H9 (cell line): ENCODE data around the gene ELF1. TPM values are rescaled to one million over a fixed set of nuclear protein-coding genes. Genes with fewer than 3 reads are reported as not detected.

Experiments used
- DNase-seq: peaks from one replicate; pipeline ENCODE4 v3.0.0-alpha.2; 2017
- H2AFZ ChIP-seq: one replicate; pipeline ENCODE4 v1.6.1; 2013; ENCODE audit warnings: mild to moderate bottlenecking, low read length, control low read depth, moderate library complexity
- H2AK5ac ChIP-seq: 2 replicates; pipeline ENCODE4 v1.6.1; 2013; ENCODE audit warnings: low read length, control low read depth, mixed read lengths; ENCODE audit not compliant: insufficient read length
- H2BK120ac ChIP-seq: one replicate; pipeline ENCODE4 v1.6.1; 2013; ENCODE audit warnings: low read depth, mild to moderate bottlenecking, low read length, control low read depth, inconsistent platforms; ENCODE audit not compliant: poor library complexity, severe bottlenecking
- H2BK12ac ChIP-seq: 2 replicates; pipeline ENCODE4 v1.6.1; 2013; ENCODE audit warnings: low read length, control low read depth, mixed read lengths, low read depth; ENCODE audit not compliant: insufficient read length
- H2BK15ac ChIP-seq: 2 replicates; pipeline ENCODE4 v1.6.1; 2013; ENCODE audit warnings: low read depth, low read length, control low read depth
- H2BK20ac ChIP-seq: one replicate; pipeline ENCODE4 v1.6.1; 2013; ENCODE audit warnings: low read depth, mild to moderate bottlenecking, low read length, control low read depth, inconsistent platforms; ENCODE audit not compliant: poor library complexity, severe bottlenecking
- H2BK5ac ChIP-seq: 2 replicates; pipeline ENCODE4 v1.6.1; 2013; ENCODE audit warnings: low read length, control low read depth, mixed read lengths; ENCODE audit not compliant: insufficient read length
- H3K14ac ChIP-seq: 2 replicates; pipeline ENCODE4 v1.6.1; 2013; ENCODE audit warnings: low read length, control low read depth; ENCODE audit not compliant: insufficient read depth
- H3K18ac ChIP-seq: 2 replicates; pipeline ENCODE4 v1.6.1; 2013; ENCODE audit warnings: low read depth, mild to moderate bottlenecking, mixed read lengths, low read length, control low read depth; ENCODE audit not compliant: insufficient read length
- H3K23ac ChIP-seq: 2 replicates; pipeline ENCODE4 v1.6.1; 2013; ENCODE audit warnings: low read length, control low read depth, mixed read lengths, low read depth; ENCODE audit not compliant: insufficient read length
- H3K23me2 ChIP-seq: 2 replicates; pipeline ENCODE4 v1.6.1; 2013; ENCODE audit warnings: low read depth, mild to moderate bottlenecking, mixed read lengths, low read length, control low read depth; ENCODE audit not compliant: insufficient read length, poor library complexity, severe bottlenecking
- H3K27ac ChIP-seq: 2 replicates; pipeline ENCODE4 v1.5.1; 2013; ENCODE audit warnings: low read length, control low read depth, mixed read lengths, low read depth; ENCODE audit not compliant: insufficient read length
- H3K27me3 ChIP-seq: 2 replicates; pipeline ENCODE4 v1.6.1; 2013; ENCODE audit warnings: low read length, control low read depth, inconsistent platforms; ENCODE audit not compliant: insufficient read depth
- H3K4ac ChIP-seq: 2 replicates; pipeline ENCODE4 v1.6.1; 2013; ENCODE audit warnings: low read depth, mild to moderate bottlenecking, control low read depth, inconsistent platforms, low read length, moderate library complexity
- H3K4me1 ChIP-seq: 2 replicates; pipeline ENCODE4 v1.6.1; 2013; ENCODE audit warnings: low read length, control low read depth, inconsistent platforms; ENCODE audit not compliant: insufficient read depth
- H3K4me2 ChIP-seq: 2 replicates; pipeline ENCODE4 v1.6.1; 2013; ENCODE audit warnings: low read length, control low read depth, mixed read lengths; ENCODE audit not compliant: insufficient read length, insufficient read depth
- H3K56ac ChIP-seq: 2 replicates; pipeline ENCODE4 v1.6.1; 2013; ENCODE audit warnings: low read depth, mild to moderate bottlenecking, mixed read lengths, low read length, control low read depth; ENCODE audit not compliant: insufficient read length
- H3K79me1 ChIP-seq: 2 replicates; pipeline ENCODE4 v1.6.1; 2013; ENCODE audit warnings: low read depth, mild to moderate bottlenecking, moderate library complexity, low read length, control low read depth, inconsistent platforms; ENCODE audit not compliant: insufficient read depth, poor library complexity, severe bottlenecking
- H3K79me2 ChIP-seq: 2 replicates; pipeline ENCODE4 v1.6.1; 2013; ENCODE audit warnings: low read length, control low read depth, inconsistent platforms; ENCODE audit not compliant: insufficient read depth
- H3K9ac ChIP-seq: 2 replicates; pipeline ENCODE4 v1.6.1; 2013; ENCODE audit warnings: low read length, control low read depth, mixed read lengths; ENCODE audit not compliant: insufficient read length; ENCODE audit errors: extremely low read depth
- H3K9me3 ChIP-seq: one replicate; pipeline ENCODE4 v1.6.1; 2013; ENCODE audit warnings: low read depth, low read length, inconsistent platforms; ENCODE audit not compliant: control insufficient read depth
- H3T11ph ChIP-seq: one replicate; pipeline ENCODE4 v1.6.1; 2013; ENCODE audit warnings: mild to moderate bottlenecking, low read length, control low read depth, inconsistent platforms
- H4K20me1 ChIP-seq: one replicate; pipeline ENCODE4 v1.6.1; 2013; ENCODE audit not compliant: control insufficient read depth, insufficient read length, insufficient read depth
- H4K5ac ChIP-seq: 2 replicates; pipeline ENCODE4 v1.6.1; 2013; ENCODE audit warnings: low read depth, mild to moderate bottlenecking, mixed read lengths, low read length, control low read depth; ENCODE audit not compliant: insufficient read length
- H4K8ac ChIP-seq: replicated peaks from 2 replicates; pipeline ENCODE4 v1.6.1; 2013; ENCODE audit warnings: low read length, control low read depth, mixed read lengths, low read depth; ENCODE audit not compliant: insufficient read length
- H4K91ac ChIP-seq: 2 replicates; pipeline ENCODE4 v1.6.1; 2013; ENCODE audit warnings: low read depth, mild to moderate bottlenecking, moderate library complexity, mixed read lengths, low read length, control low read depth; ENCODE audit not compliant: insufficient read length
- H3K27ac Mint-ChIP-seq, 3 experiments: 2 replicates in 2 of 3; 3 replicates in 1 of 3; pipeline ENCODE4 v1.8.0; 2020 to 2021; ENCODE audit warnings: mixed read lengths in 3 of 3, mild to moderate bottlenecking in 1 of 3, moderate library complexity in 1 of 3
- H3K27me3 Mint-ChIP-seq: 2 replicates; pipeline ENCODE4 v1.8.0; 2021; ENCODE audit warnings: low read depth, mild to moderate bottlenecking, moderate library complexity, mixed read lengths
- H3K36me3 Mint-ChIP-seq, 3 experiments: 2 replicates in 2 of 3; 3 replicates in 1 of 3; pipeline ENCODE4 v1.8.0; 2020 to 2021; ENCODE audit warnings: low read depth in 3 of 3, mixed read lengths in 3 of 3; ENCODE audit not compliant: insufficient read depth in 1 of 3
- H3K4me1 Mint-ChIP-seq, 2 experiments: 2 replicates each; pipeline ENCODE4 v1.8.0; 2020; ENCODE audit warnings: mixed read lengths in 2 of 2
- H3K4me3 Mint-ChIP-seq, 2 experiments: 2 replicates in 1 of 2; 3 replicates in 1 of 2; pipeline ENCODE4 v1.8.0; 2020 to 2021; ENCODE audit warnings: mild to moderate bottlenecking in 2 of 2, mixed read lengths in 2 of 2, moderate library complexity in 1 of 2
- H3K9me3 Mint-ChIP-seq, 2 experiments: 2 replicates in 1 of 2; 3 replicates in 1 of 2; pipeline ENCODE4 v1.8.0; 2020; ENCODE audit warnings: mild to moderate bottlenecking in 2 of 2, mixed read lengths in 2 of 2, moderate library complexity in 1 of 2
- WGBS: extraction: QIAGEN DNeasy Blood & Tissue Kit; methylation state at CpG from one replicate; pipeline ENCODE4 v1.1.7; 2013; ENCODE audit warnings: missing lambda C conversion rate, low lambda C conversion rate, mixed read lengths; ENCODE audit not compliant: insufficient read length; ENCODE audit errors: extremely low coverage; 5-methylcytosine and 5-hydroxymethylcytosine counted together
- total RNA-seq: library from RNA; stranded (reverse); gene quantifications from 2 replicates; pipeline ENCODE4 v1.2.1, GENCODE V29; 2021
- TF ChIP-seq, protein P1 (sequence below): fragments of 200-600 bp; sonication (generic); conservative IDR thresholded peaks from 3 replicates; pipeline ENCODE4 v1.8.0; 2021; ENCODE audit warnings: antibody characterized with exemption, mild to moderate bottlenecking

ELF1 gene
- total RNA-seq, 1 experiment from 2014 or later, result 15.5 TPM

DNA sequence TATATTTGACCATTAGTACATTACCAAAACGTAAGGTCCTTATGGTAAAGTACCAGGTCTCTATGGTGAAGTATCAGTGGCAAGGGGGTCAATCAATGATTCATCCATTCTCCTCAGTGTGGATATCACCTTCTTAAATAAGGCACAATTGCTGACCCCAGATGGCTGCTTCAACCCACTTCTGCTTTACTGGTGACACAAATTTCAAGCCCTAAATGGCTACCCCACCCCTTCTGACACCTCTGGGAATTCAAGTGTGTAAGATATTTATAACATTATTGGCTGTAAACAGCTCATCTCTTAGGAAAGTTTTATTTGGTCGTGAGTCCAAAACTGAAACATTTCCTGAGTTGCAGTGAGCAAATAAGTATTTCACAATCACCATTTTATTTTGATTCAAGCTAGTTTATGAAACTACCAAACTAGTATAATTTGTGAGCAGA is 34.3 kb upstream of the ELF1 start:
- peaks cover 12% of the 10 kb centered on the region in 2 experiments for H3K9me3 Mint-ChIP-seq
- H3K27ac Mint-ChIP-seq, result no peak overlapping the region
- H3K27me3 Mint-ChIP-seq, result no peaks in the 10 kb centered on the region
- no peak for DNase-seq
- peaks cover 12 to 18% (median 12%) of the 10 kb centered on the region in 3 experiments for H3K36me3 Mint-ChIP-seq
- Histone ChIP-seq H3K4ac (no peak overlapping the region), H4K91ac (no peak overlapping the region), H3K27me3 (no peaks in the 10 kb centered on the region), H4K20me1 (no peaks in the 10 kb centered on the region), H3T11ph (no peak overlapping the region), H3K79me1 (peaks cover 4% of the 10 kb centered on the region), H3K4me2 (no peak overlapping the region), H3K23ac (no peak overlapping the region), H3K18ac (no peak overlapping the region), H2BK20ac (no peak overlapping the region), H2BK12ac (no peak overlapping the region), H3K9ac (no peak overlapping the region), H2BK5ac (no peak overlapping the region), H3K9me3 (peaks cover 10% of the 10 kb centered on the region), H3K27ac (no peak overlapping the region), H4K8ac (no peak overlapping the region), H3K23me2 (no peaks in the 10 kb centered on the region), H2BK15ac (no peak overlapping the region), H2BK120ac (no peak overlapping the region), H2AK5ac (no peak overlapping the region), H4K5ac (no peak overlapping the region), H3K14ac (no peak overlapping the region), H3K4me1 (no peaks in the 10 kb centered on the region), H3K56ac (no peak overlapping the region), H2AFZ (no peak overlapping the region), H3K79me2 (no peaks in the 10 kb centered on the region)
- WGBS, result no CpG with 5 or more reads among the region's 2 CpGs
- TF ChIP-seq, protein P1, sequence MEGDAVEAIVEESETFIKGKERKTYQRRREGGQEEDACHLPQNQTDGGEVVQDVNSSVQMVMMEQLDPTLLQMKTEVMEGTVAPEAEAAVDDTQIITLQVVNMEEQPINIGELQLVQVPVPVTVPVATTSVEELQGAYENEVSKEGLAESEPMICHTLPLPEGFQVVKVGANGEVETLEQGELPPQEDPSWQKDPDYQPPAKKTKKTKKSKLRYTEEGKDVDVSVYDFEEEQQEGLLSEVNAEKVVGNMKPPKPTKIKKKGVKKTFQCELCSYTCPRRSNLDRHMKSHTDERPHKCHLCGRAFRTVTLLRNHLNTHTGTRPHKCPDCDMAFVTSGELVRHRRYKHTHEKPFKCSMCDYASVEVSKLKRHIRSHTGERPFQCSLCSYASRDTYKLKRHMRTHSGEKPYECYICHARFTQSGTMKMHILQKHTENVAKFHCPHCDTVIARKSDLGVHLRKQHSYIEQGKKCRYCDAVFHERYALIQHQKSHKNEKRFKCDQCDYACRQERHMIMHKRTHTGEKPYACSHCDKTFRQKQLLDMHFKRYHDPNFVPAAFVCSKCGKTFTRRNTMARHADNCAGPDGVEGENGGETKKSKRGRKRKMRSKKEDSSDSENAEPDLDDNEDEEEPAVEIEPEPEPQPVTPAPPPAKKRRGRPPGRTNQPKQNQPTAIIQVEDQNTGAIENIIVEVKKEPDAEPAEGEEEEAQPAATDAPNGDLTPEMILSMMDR, result no peak
- peaks cover 10% of the 10 kb centered on the region in 2 experiments for H3K4me1 Mint-ChIP-seq
- no peak overlapping the region for H3K4me3 Mint-ChIP-seq
